HepG2 (cell line): ENCODE data around the gene SHTN1. TPM values are rescaled to one million over a fixed set of nuclear protein-coding genes. Genes with fewer than 3 reads are reported as not detected.

ENCODE experiments used
- ATAC-seq: fragments of 200-7000 bp; cut with Tn5 transposase; 3 replicates; pipeline ENCODE4 v1.9.1; 2020; ENCODE audit warnings: mild to moderate bottlenecking, moderate library complexity
- BruUV-seq: library from RNA; stranded (reverse); fragments of 400-500 nt; replicated peaks from 2 replicates; lab custom pipeline; 2021; lab: Mats Ljungman, UMichigan
- CTCF ChIA-PET: fragments of 300-600 bp; formaldehyde crosslinking; extraction: SDS; loops from one replicate; lab custom pipeline; 2021; ENCODE audit warnings: low total read pairs, inconsistent platforms, low intra/inter-chr PET ratio; lab: Yijun Ruan, JAX
- POLR2A ChIA-PET: fragments of 350-600 bp; sonication (Branson Sonifier 250); formaldehyde crosslinking; loops from one replicate; lab custom pipeline; 2020; ENCODE audit warnings: antibody characterized with exemption, inconsistent platforms; lab: Yijun Ruan, JAX
- DNase-seq: peaks from one replicate; pipeline ENCODE4 v3.0.0-alpha.2; 2015; ENCODE audit warnings: low spot score
- FAIRE-seq: peaks from 3 replicates; lab custom pipeline; 2011; peaks lifted over from hg19 to GRCh38; lab: Jason Lieb, UNC
- H2AFZ ChIP-seq: one replicate; pipeline ENCODE4 v1.6.1; 2011; ENCODE audit warnings: low read length, inconsistent platforms
- H3K27ac ChIP-seq: fragments of 300-600 bp; 3 replicates; pipeline ENCODE4 v1.8.0; 2011; ENCODE audit warnings: mixed run types, mild to moderate bottlenecking, mixed read lengths, low read length, inconsistent platforms; ENCODE audit not compliant: insufficient read depth; ENCODE audit errors: extremely low read length
- H3K27me3 ChIP-seq, 2 experiments: fragments of 200-600 bp in 1 of 2; 2 replicates in 1 of 2; 3 replicates in 1 of 2; pipeline versions ENCODE4 v1.6.0 to v1.8.0; 2011; ENCODE audit warnings: low read length in 2 of 2, mild to moderate bottlenecking in 2 of 2, moderate library complexity in 2 of 2, inconsistent platforms in 1 of 2; ENCODE audit not compliant: insufficient read depth in 2 of 2, control insufficient read depth in 1 of 2
- H3K36me3 ChIP-seq, 2 experiments: fragments of 200-600 bp in 1 of 2; replicated peaks in 1 of 2; 2 replicates in 1 of 2; 3 replicates in 1 of 2; pipeline versions ENCODE4 v1.5.1 to v1.8.0; 2011; ENCODE audit warnings: low read length in 2 of 2, inconsistent platforms in 1 of 2; ENCODE audit not compliant: insufficient read depth in 2 of 2, control insufficient read depth in 1 of 2
- H3K4me1 ChIP-seq: 2 replicates; pipeline ENCODE4 v1.5.1; 2012; ENCODE audit warnings: low read length, inconsistent platforms; ENCODE audit not compliant: insufficient read depth
- H3K4me2 ChIP-seq: 2 replicates; pipeline ENCODE4 v1.6.0; 2011; ENCODE audit warnings: low read depth, low read length, inconsistent platforms
- H3K4me3 ChIP-seq, 3 experiments: fragments of 200-600 bp in 1 of 3; sonication (generic), shearing (Covaris generic) in 1 of 3; replicated peaks in 1 of 3; 2 replicates each; pipeline ENCODE4 v1.5.1; 2011 to 2016; ENCODE audit warnings: low read length in 3 of 3, inconsistent platforms in 2 of 3, low read depth in 2 of 3, mild to moderate bottlenecking in 2 of 3, control low read depth in 1 of 3, mixed read lengths in 1 of 3; ENCODE audit not compliant: insufficient read depth in 1 of 3
- H3K79me2 ChIP-seq: one replicate; pipeline ENCODE4 v1.6.1; 2011; ENCODE audit warnings: low read length, inconsistent platforms; ENCODE audit not compliant: insufficient read depth
- H3K9ac ChIP-seq: 2 replicates; pipeline ENCODE4 v1.6.0; 2011; ENCODE audit warnings: mild to moderate bottlenecking, low read depth, low read length, inconsistent platforms; ENCODE audit not compliant: insufficient read depth
- H3K9me3 ChIP-seq: 2 replicates; pipeline ENCODE4 v1.5.1; 2012; ENCODE audit warnings: mild to moderate bottlenecking, low read length
- H4K20me1 ChIP-seq: 2 replicates; pipeline ENCODE4 v1.6.0; 2011; ENCODE audit warnings: inconsistent platforms, mild to moderate bottlenecking, low read length, moderate library complexity; ENCODE audit not compliant: insufficient read depth
- CBX5 ChIP-seq: sonication (generic); formaldehyde crosslinking; IDR thresholded peaks from 2 replicates; pipeline ENCODE4 v1.4.0; 2020; ENCODE audit warnings: missing genetic modification reagents, borderline replicate concordance
- FOXP1 ChIP-seq, 2 experiments: fragments of 450-650 bp in 1 of 2; IDR thresholded peaks; 2 replicates each; pipeline ENCODE4 v1.6.1; 2017 to 2018; ENCODE audit warnings: antibody characterized with exemption in 1 of 2
- HIC2 ChIP-seq: sonication (generic); formaldehyde crosslinking; IDR thresholded peaks from 2 replicates; pipeline ENCODE4 v1.9.0; 2022; ENCODE audit warnings: low read depth, missing genetic modification reagents
- HOMEZ ChIP-seq: IDR thresholded peaks from 2 replicates; pipeline ENCODE4 v1.6.1; 2016; ENCODE audit warnings: low read depth
- MAFK ChIP-seq, 2 experiments: IDR thresholded peaks in 1 of 2; conservative IDR thresholded peaks in 1 of 2; 2 replicates each; pipeline ENCODE4 v1.6.1; 2011; ENCODE audit warnings: improper control_type of control experiment in 2 of 2, low read length in 2 of 2
- NFE2L2 ChIP-seq: fragments of 150-350 bp; IDR thresholded peaks from 2 replicates; pipeline ENCODE4 v1.6.1; 2014; ENCODE audit warnings: low read length
- PAX8 ChIP-seq: sonication (generic); formaldehyde crosslinking; IDR thresholded peaks from 2 replicates; pipeline ENCODE4 v1.8.0; 2022; ENCODE audit warnings: mild to moderate bottlenecking, missing genetic modification reagents, borderline replicate concordance
- SIX4 ChIP-seq: sonication (generic); formaldehyde crosslinking; IDR thresholded peaks from 2 replicates; pipeline ENCODE4 v1.4.0; 2020; ENCODE audit warnings: missing genetic modification reagents
- ZFP36L2 ChIP-seq: sonication (generic); formaldehyde crosslinking; IDR thresholded peaks from 2 replicates; pipeline ENCODE4 v1.4.0; 2020; ENCODE audit warnings: missing genetic modification reagents
- ZNF274 ChIP-seq: sonication (generic); formaldehyde crosslinking; IDR thresholded peaks from 2 replicates; pipeline ENCODE4 v1.5.1; 2020; ENCODE audit warnings: mild to moderate bottlenecking, missing genetic modification reagents
- ZNF567 ChIP-seq: sonication (generic); formaldehyde crosslinking; IDR thresholded peaks from 2 replicates; pipeline ENCODE4 v1.8.1; 2023; ENCODE audit warnings: mild to moderate bottlenecking, missing genetic modification reagents, borderline replicate concordance
- ZNF614 ChIP-seq: IDR thresholded peaks from 2 replicates; pipeline ENCODE4 v1.6.1; 2018; ENCODE audit warnings: missing biosample characterization, missing genetic modification reagents, inconsistent platforms, borderline replicate concordance
- ZNF75D ChIP-seq: sonication (generic); formaldehyde crosslinking; IDR thresholded peaks from 2 replicates; pipeline ENCODE4 v1.8.1; 2023; ENCODE audit warnings: missing genetic modification reagents, mild to moderate bottlenecking, borderline replicate concordance
- ZNF784 ChIP-seq: sonication (generic); formaldehyde crosslinking; IDR thresholded peaks from 2 replicates; pipeline ENCODE4 v1.5.1; 2020; ENCODE audit warnings: missing genetic modification reagents, mild to moderate bottlenecking, borderline replicate concordance
- ZNF879 ChIP-seq: sonication (generic); formaldehyde crosslinking; IDR thresholded peaks from 2 replicates; pipeline ENCODE4 v1.8.1; 2023; ENCODE audit warnings: missing genetic modification reagents
- ZZZ3 ChIP-seq: sonication (generic); formaldehyde crosslinking; IDR thresholded peaks from 2 replicates; pipeline ENCODE4 v1.4.0; 2020; ENCODE audit warnings: missing genetic modification reagents, mild to moderate bottlenecking, borderline replicate concordance
- WGBS: methylation state at CpG from one replicate; pipeline ENCODE4 v1.1.6; 2017; ENCODE audit warnings: low lambda C conversion rate; 5-methylcytosine and 5-hydroxymethylcytosine counted together
- in situ Hi-C: cut with HindIII; loops from 2 replicates; pipeline ENCODE4 v1.10.0; 2017; ENCODE audit warnings: low pct_unique_long_range_greater_than_20kb; ENCODE audit not compliant: extremely low pct_ligation_motif_present
- intact Hi-C: fragments of 100-400 bp; cut with micrococcal nuclease; formaldehyde crosslinking; loops from one replicate; pipeline ENCODE4 v1.10.0; 2022; ENCODE audit not compliant: unreplicated experiment
- polyA plus RNA-seq, 8 experiments: library from polyadenylated mRNA; depleted of rRNA in 3 of 8; stranded (reverse) in 7 of 8; unstranded in 1 of 8; fragments of >200 nt; fragmentation: Illumina TruSeq in 4 of 8; extraction: Trizol in 4 of 8; gene quantifications; 2 replicates each; pipeline versions ENCODE4 v1.2.1 to v1.2.3, GENCODE V29; 2011 to 2016; ENCODE audit warnings: low read depth in 4 of 8, missing spikeins in 1 of 8, mixed read lengths in 1 of 8; ENCODE audit not compliant: insufficient read depth in 1 of 8
- total RNA-seq, 5 experiments: library from RNA; depleted of rRNA; stranded (reverse); fragments of >200 nt; fragmentation: Illumina TruSeq; extraction: Trizol; gene quantifications; 2 replicates each; pipeline ENCODE4 v1.2.3, GENCODE V29; 2016; ENCODE audit warnings: low read depth in 1 of 5

The SHTN1 gene
- total and polyA plus RNA-seq, 2 of the 13 experiments (the other 11 are each of a cell fraction or from before 2014, with no cell fraction given), result 11.3 to 15.6 TPM

GRCh38 chr10:116970050-116970449 lies 34.9 kb downstream of the SHTN1 start:
- H3K4me3 ChIP-seq, result no peak overlapping the region
- H2AFZ ChIP-seq, result no peak overlapping the region
- no peaks in the 10 kb centered on the region for H4K20me1 ChIP-seq
- ATAC-seq (no peak), FAIRE-seq (no peak), DNase-seq (no peak)
- no peaks in the 10 kb centered on the region for H3K9me3 ChIP-seq
- H3K27ac ChIP-seq, result no peak overlapping the region
- WGBS, result over 99% methylated on average over 5 of the region's 5 CpGs
- no peaks in the 10 kb centered on the region for H3K79me2 ChIP-seq
- no peak overlapping the region for H3K9ac ChIP-seq
- peaks cover 0 to 15% of the 10 kb centered on the region in 2 experiments; a peak in 4 of 5 replicates for H3K36me3 ChIP-seq
- POLR2A ChIA-PET, result no interaction called here
- BruUV-seq, result no TSS peak
- CTCF ChIA-PET, result no interaction called here
- H3K4me1 ChIP-seq, result no peaks in the 10 kb centered on the region
- in situ Hi-C loops (no loop called here), intact Hi-C loops (no loop called here)
- no peaks in the 10 kb centered on the region for H3K27me3 ChIP-seq
- H3K4me2 ChIP-seq, result no peak overlapping the region
- TF ChIP-seq FOXP1 (IDR thresholded peaks at IDR 0.05), result no peak
- TF ChIP-seq FOXP1 (CRISPR knock-in tag; IDR thresholded peaks at IDR 0.05), result no peak
- peak; percentile 71; the same call in 1 of the 2 replicates for TF ChIP-seq NFE2L2
- peak; percentile 27 to 44; a peak in 3 of 4 replicates for TF ChIP-seq MAFK (conservative IDR thresholded peaks at IDR 0.05 in 1 of 2, IDR thresholded peaks at IDR 0.05 in 1 of 2; ENCODE audit: low read length in 2 of 2)

GRCh38 chr10:116968331-116968730 lies 36.7 kb downstream of the SHTN1 start:
- no peaks in the 10 kb centered on the region for H3K27me3 ChIP-seq
- no peak overlapping the region for H3K4me2 ChIP-seq
- no peak overlapping the region for H3K9ac ChIP-seq
- H3K4me1 ChIP-seq, result no peaks in the 10 kb centered on the region
- ChIA-PET CTCF (no interaction called here), POLR2A (no interaction called here)
- no peaks in the 10 kb centered on the region for H4K20me1 ChIP-seq
- BruUV-seq, result no TSS peak
- H2AFZ ChIP-seq, result no peak overlapping the region
- in situ Hi-C loops (no loop called here), intact Hi-C loops (no loop called here)
- WGBS, result 96% methylated on average over 3 of the region's 3 CpGs
- ATAC-seq (no peak), DNase-seq (no peak), FAIRE-seq (no peak)
- H3K4me3 ChIP-seq, result no peak overlapping the region
- no peaks in the 10 kb centered on the region for H3K9me3 ChIP-seq
- H3K36me3 ChIP-seq, result peaks cover 0 to 16% of the 10 kb centered on the region in 2 experiments; a peak in 4 of 5 replicates
- no peak overlapping the region for H3K27ac ChIP-seq
- H3K79me2 ChIP-seq, result no peaks in the 10 kb centered on the region
- TF ChIP-seq ZNF75D (CRISPR knock-in tag), result no peak
- TF ChIP-seq ZFP36L2 (CRISPR knock-in tag), result no peak
- no peak for TF ChIP-seq PAX8 (CRISPR knock-in tag)
- TF ChIP-seq ZNF614 (CRISPR knock-in tag), result no peak
- no peak for TF ChIP-seq ZNF567 (CRISPR knock-in tag)
- TF ChIP-seq ZNF879 (CRISPR knock-in tag), result no peak
- no peak for TF ChIP-seq ZNF274 (CRISPR knock-in tag)
- no peak for TF ChIP-seq HOMEZ (CRISPR knock-in tag)
- TF ChIP-seq ZZZ3 (CRISPR knock-in tag), result no peak
- TF ChIP-seq CBX5 (CRISPR knock-in tag), result no peak
- TF ChIP-seq SIX4 (CRISPR knock-in tag), result no peak
- no peak for TF ChIP-seq ZNF784
- no peak for TF ChIP-seq HIC2 (CRISPR knock-in tag)
